HEK293 (cell line): ENCODE results near the gene MATN1.

Source experiments
- CTCF ChIA-PET: fragments of 350-600 bp; formaldehyde crosslinking; extraction: SDS; loops from one replicate; lab custom pipeline; 2021; ENCODE audit warnings: antibody characterized with exemption; lab: Yijun Ruan, JAX
- POLR2A ChIA-PET: fragments of 300-600 bp; formaldehyde crosslinking; extraction: SDS; loops from one replicate; lab custom pipeline; 2020; ENCODE audit warnings: antibody characterized with exemption, inconsistent platforms; lab: Yijun Ruan, JAX
- H3K27ac ChIP-seq: fragments of 200-500 bp; sonication (Bioruptor generic); 2 replicates; pipeline ENCODE4 v1.5.1; 2014; ENCODE audit warnings: low read depth, low read length, control low read depth, inconsistent platforms; ENCODE audit errors: extremely low read depth
- H3K36me3 ChIP-seq, 2 experiments: fragments of 200-500 bp in 1 of 2; sonication (Bioruptor generic) in 1 of 2; 1 replicate in 1 of 2; 2 replicates in 1 of 2; pipeline ENCODE4 v1.5.1; 2014 to 2017; ENCODE audit warnings: inconsistent platforms in 2 of 2, low read length in 2 of 2; ENCODE audit not compliant: control insufficient read depth in 2 of 2, insufficient read depth in 1 of 2
- H3K4me1 ChIP-seq: fragments of 200-500 bp; sonication (Bioruptor generic); 2 replicates; pipeline ENCODE4 v1.5.1; 2014; ENCODE audit warnings: mild to moderate bottlenecking, low read length, inconsistent platforms; ENCODE audit not compliant: control insufficient read depth, insufficient read depth
- H3K4me3 ChIP-seq: 2 replicates; pipeline ENCODE4 v1.5.1; 2011; ENCODE audit warnings: low read depth, mild to moderate bottlenecking, control low read depth, low read length, moderate library complexity
- H3K9me3 ChIP-seq: fragments of 200-500 bp; sonication (Bioruptor generic); 2 replicates; pipeline ENCODE4 v1.5.1; 2014; ENCODE audit warnings: low read depth, low read length, inconsistent platforms; ENCODE audit not compliant: control insufficient read depth, insufficient read depth
- BCL11A ChIP-seq: fragments of 450-650 bp; formaldehyde crosslinking; IDR thresholded peaks from 2 replicates; pipeline ENCODE4 v1.5.1; 2016; ENCODE audit warnings: low read depth, missing biosample characterization, missing genetic modification characterization
- GLIS1 ChIP-seq: fragments of 450-650 bp; formaldehyde crosslinking; IDR thresholded peaks from 2 replicates; pipeline ENCODE4 v1.5.1; 2016; ENCODE audit warnings: missing biosample characterization, missing genetic modification characterization
- GLIS2 ChIP-seq: fragments of 450-650 bp; formaldehyde crosslinking; IDR thresholded peaks from 2 replicates; pipeline ENCODE4 v1.5.1; 2016; ENCODE audit warnings: missing biosample characterization, missing genetic modification characterization
- KLF9 ChIP-seq: fragments of 450-650 bp; formaldehyde crosslinking; IDR thresholded peaks from 2 replicates; pipeline ENCODE4 v1.5.1; 2016; ENCODE audit warnings: missing biosample characterization, missing genetic modification characterization, low read depth
- OVOL3 ChIP-seq: fragments of 450-650 bp; formaldehyde crosslinking; IDR thresholded peaks from 2 replicates; pipeline ENCODE4 v1.5.1; 2016; ENCODE audit warnings: missing biosample characterization, missing genetic modification characterization
- PBX3 ChIP-seq: sonication (generic); formaldehyde crosslinking; IDR thresholded peaks from 2 replicates; pipeline ENCODE4 v1.8.1; 2022; ENCODE audit warnings: mild to moderate bottlenecking, moderate library complexity, missing genetic modification reagents
- PRDM1 ChIP-seq: fragments of 450-650 bp; formaldehyde crosslinking; IDR thresholded peaks from 2 replicates; pipeline ENCODE4; 2016; ENCODE audit warnings: missing biosample characterization, missing genetic modification characterization
- SCRT2 ChIP-seq: fragments of 450-650 bp; formaldehyde crosslinking; IDR thresholded peaks from 2 replicates; pipeline ENCODE4 v1.5.1; 2016; ENCODE audit warnings: missing biosample characterization, missing genetic modification characterization
- ZNF132 ChIP-seq: fragments of 450-650 bp; formaldehyde crosslinking; IDR thresholded peaks from 2 replicates; pipeline ENCODE4 v1.5.1; 2017; ENCODE audit warnings: missing biosample characterization, missing genetic modification characterization, borderline replicate concordance
- ZNF157 ChIP-seq: fragments of 450-650 bp; formaldehyde crosslinking; IDR thresholded peaks from 2 replicates; pipeline ENCODE4 v1.5.1; 2016; ENCODE audit warnings: missing biosample characterization, missing genetic modification characterization
- ZNF16 ChIP-seq: fragments of 450-650 bp; formaldehyde crosslinking; IDR thresholded peaks from 2 replicates; pipeline ENCODE4 v1.5.1; 2016; ENCODE audit warnings: low read depth, missing biosample characterization, missing genetic modification characterization
- ZNF175 ChIP-seq: fragments of 450-650 bp; formaldehyde crosslinking; IDR thresholded peaks from 2 replicates; pipeline ENCODE4 v1.5.1; 2016; ENCODE audit warnings: missing biosample characterization, missing genetic modification characterization
- ZNF184 ChIP-seq: fragments of 450-650 bp; IDR thresholded peaks from 2 replicates; pipeline ENCODE4 v1.5.1; 2018; ENCODE audit warnings: missing biosample characterization, mild to moderate bottlenecking, missing genetic modification characterization
- ZNF19 ChIP-seq: fragments of 450-650 bp; formaldehyde crosslinking; IDR thresholded peaks from 2 replicates; pipeline ENCODE4; 2016; ENCODE audit warnings: missing biosample characterization, missing genetic modification characterization, low read depth
- ZNF24 ChIP-seq: fragments of 450-650 bp; formaldehyde crosslinking; IDR thresholded peaks from 2 replicates; pipeline ENCODE4 v1.5.1; 2016; ENCODE audit warnings: missing biosample characterization, missing genetic modification characterization
- ZNF248 ChIP-seq: fragments of 450-650 bp; formaldehyde crosslinking; IDR thresholded peaks from 2 replicates; pipeline ENCODE4 v1.5.1; 2017; ENCODE audit warnings: missing biosample characterization, missing genetic modification characterization
- ZNF302 ChIP-seq: fragments of 450-650 bp; formaldehyde crosslinking; IDR thresholded peaks from 2 replicates; pipeline ENCODE4 v1.5.1; 2016; ENCODE audit warnings: missing biosample characterization, missing genetic modification characterization, low read depth
- ZNF362 ChIP-seq: fragments of 450-650 bp; formaldehyde crosslinking; IDR thresholded peaks from 2 replicates; pipeline ENCODE4 v1.5.1; 2016; ENCODE audit warnings: missing biosample characterization, missing genetic modification characterization
- ZNF449 ChIP-seq: fragments of 450-650 bp; formaldehyde crosslinking; IDR thresholded peaks from 2 replicates; pipeline ENCODE4 v1.5.1; 2017; ENCODE audit warnings: missing biosample characterization, mild to moderate bottlenecking, missing genetic modification characterization, moderate library complexity
- ZNF521 ChIP-seq: fragments of 450-650 bp; formaldehyde crosslinking; IDR thresholded peaks from 2 replicates; pipeline ENCODE4 v1.5.1; 2017; ENCODE audit warnings: missing biosample characterization, mild to moderate bottlenecking, missing genetic modification characterization
- ZNF555 ChIP-seq: fragments of 450-650 bp; formaldehyde crosslinking; conservative IDR thresholded peaks from 2 replicates; pipeline ENCODE4 v1.5.1; 2017; ENCODE audit warnings: missing biosample characterization, mild to moderate bottlenecking, missing genetic modification characterization, inconsistent platforms
- ZNF560 ChIP-seq: fragments of 450-650 bp; formaldehyde crosslinking; IDR thresholded peaks from 2 replicates; pipeline ENCODE4 v1.5.1; 2017; ENCODE audit warnings: missing biosample characterization, missing genetic modification characterization, borderline replicate concordance
- ZNF571 ChIP-seq: fragments of 450-650 bp; formaldehyde crosslinking; IDR thresholded peaks from 2 replicates; pipeline ENCODE4 v1.5.0; 2017; ENCODE audit warnings: missing biosample characterization, missing genetic modification characterization
- ZNF785 ChIP-seq: fragments of 450-650 bp; formaldehyde crosslinking; IDR thresholded peaks from 2 replicates; pipeline ENCODE4 v1.5.1; 2016; ENCODE audit warnings: missing biosample characterization, missing genetic modification characterization
- ZSCAN30 ChIP-seq: fragments of 450-650 bp; IDR thresholded peaks from 2 replicates; pipeline ENCODE4 v1.5.1; 2018; ENCODE audit warnings: missing biosample characterization, mild to moderate bottlenecking, missing genetic modification characterization, moderate library complexity
- ZSCAN5A ChIP-seq: fragments of 450-650 bp; formaldehyde crosslinking; IDR thresholded peaks from 2 replicates; pipeline ENCODE4 v1.5.1; 2016; ENCODE audit warnings: missing biosample characterization, missing genetic modification characterization
- ZXDB ChIP-seq: fragments of 450-650 bp; formaldehyde crosslinking; IDR thresholded peaks from 2 replicates; pipeline ENCODE4 v1.5.1; 2016; ENCODE audit warnings: missing biosample characterization, missing genetic modification characterization

MATN1 gene

GRCh38 chr1:30740251-30741238, 17.2 kb upstream of the MATN1 start:
- Histone ChIP-seq H3K27ac (no peak overlapping the region), H3K4me1 (no peaks in the 10 kb centered on the region), H3K36me3 (no peaks in the 10 kb centered on the region), H3K9me3 (no peaks in the 10 kb centered on the region), H3K4me3 (no peak overlapping the region)
- POLR2A ChIA-PET = no interaction called here
- CTCF ChIA-PET = interaction anchor here (1.1 kb wide), 2 partner anchors 42 to 170 kb away, joined by 3 to 5 read pairs; no protein-coding TSS in a partner anchor
- TF ChIP-seq ZNF521 (no peak), ZNF16 (tag by site-specific recombination) (no peak), BCL11A (no peak), ZNF362 (tag by site-specific recombination) (no peak), PBX3 (no peak), KLF9 (tag by site-specific recombination) (no peak), ZNF560 (tag by site-specific recombination) (no peak), ZXDB (no peak), ZNF302 (no peak)

- TF ChIP-seq GLIS2 (tag by site-specific recombination) (no peak), ZNF785 (tag by site-specific recombination) (no peak), ZNF248 (tag by site-specific recombination) (no peak), ZNF157 (tag by site-specific recombination) (no peak), ZSCAN30 (tag by site-specific recombination) (no peak), ZNF132 (tag by site-specific recombination) (no peak), OVOL3 (no peak), ZNF24 (tag by site-specific recombination) (no peak), ZNF555 (tag by site-specific recombination) (no peak), ZNF571 (tag by site-specific recombination) (no peak), GLIS1 (tag by site-specific recombination) (no peak), ZSCAN5A (tag by site-specific recombination) (no peak), PRDM1 (tag by site-specific recombination) (no peak), SCRT2 (tag by site-specific recombination) (no peak), ZNF16 (tag by site-specific recombination) (no peak), ZNF449 (tag by site-specific recombination) (no peak), ZNF175 (tag by site-specific recombination) (no peak), ZNF19 (no peak), ZNF184 (tag by site-specific recombination) (no peak)
- no peak overlapping the region for H3K27ac ChIP-seq
- no peaks in the 10 kb centered on the region for H3K9me3 ChIP-seq
- POLR2A ChIA-PET = no interaction called here
- H3K36me3 ChIP-seq = no peaks in the 10 kb centered on the region
- CTCF ChIA-PET = no interaction called here
- H3K4me1 ChIP-seq = no peaks in the 10 kb centered on the region
- H3K4me3 ChIP-seq = no peak overlapping the region
These were observed 16.2 kb upstream of the MATN1 start for GRCh38 chr1:30739601-30740000.
